Stimulated activated CD4-positive, alpha-beta T cell treated with anti-CD3 and anti-CD28 coated beads, Interleukin-15, amount 100 ng/mL, for 48 hours (primary cell): ENCODE data around the gene ZNF865.

ENCODE experiments used
- DNase-seq, 2 donors: peaks; one replicate each; pipeline ENCODE4 v3.0.0-alpha.2; 2020; ENCODE audit warnings: low read depth in 2 of 2

ZNF865 gene

DNA sequence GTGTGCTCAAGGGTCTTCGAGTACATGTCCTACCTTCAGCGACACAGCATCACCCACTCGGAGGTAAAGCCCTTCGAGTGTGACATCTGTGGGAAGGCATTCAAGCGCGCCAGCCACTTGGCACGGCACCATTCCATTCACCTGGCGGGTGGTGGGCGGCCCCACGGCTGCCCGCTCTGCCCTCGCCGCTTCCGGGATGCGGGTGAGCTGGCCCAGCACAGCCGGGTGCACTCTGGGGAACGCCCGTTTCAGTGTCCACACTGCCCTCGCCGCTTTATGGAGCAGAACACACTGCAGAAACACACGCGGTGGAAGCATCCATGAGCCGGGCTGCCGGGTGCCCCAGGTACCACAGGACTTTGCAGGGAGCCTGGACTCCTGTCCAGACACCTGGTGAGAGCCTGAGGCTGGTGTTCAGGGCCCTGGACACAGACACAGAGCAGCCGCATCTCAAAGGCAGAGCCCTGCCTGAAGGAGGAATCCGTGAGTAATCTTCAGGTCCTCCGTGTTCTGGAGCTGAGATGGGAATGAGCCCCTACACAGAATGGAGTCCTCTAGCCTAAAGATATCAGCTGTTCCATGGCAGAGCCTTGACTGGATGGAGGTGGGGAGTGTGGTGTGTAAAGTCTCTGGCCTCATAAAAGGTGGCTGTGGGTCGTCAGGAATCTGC is 39.5 kb downstream of the ZNF865 start:
- no peak for DNase-seq

GRCh38 chr19:55645512-55645881 is 40.0 kb downstream of the ZNF865 start:
- no peak for DNase-seq

DNA sequence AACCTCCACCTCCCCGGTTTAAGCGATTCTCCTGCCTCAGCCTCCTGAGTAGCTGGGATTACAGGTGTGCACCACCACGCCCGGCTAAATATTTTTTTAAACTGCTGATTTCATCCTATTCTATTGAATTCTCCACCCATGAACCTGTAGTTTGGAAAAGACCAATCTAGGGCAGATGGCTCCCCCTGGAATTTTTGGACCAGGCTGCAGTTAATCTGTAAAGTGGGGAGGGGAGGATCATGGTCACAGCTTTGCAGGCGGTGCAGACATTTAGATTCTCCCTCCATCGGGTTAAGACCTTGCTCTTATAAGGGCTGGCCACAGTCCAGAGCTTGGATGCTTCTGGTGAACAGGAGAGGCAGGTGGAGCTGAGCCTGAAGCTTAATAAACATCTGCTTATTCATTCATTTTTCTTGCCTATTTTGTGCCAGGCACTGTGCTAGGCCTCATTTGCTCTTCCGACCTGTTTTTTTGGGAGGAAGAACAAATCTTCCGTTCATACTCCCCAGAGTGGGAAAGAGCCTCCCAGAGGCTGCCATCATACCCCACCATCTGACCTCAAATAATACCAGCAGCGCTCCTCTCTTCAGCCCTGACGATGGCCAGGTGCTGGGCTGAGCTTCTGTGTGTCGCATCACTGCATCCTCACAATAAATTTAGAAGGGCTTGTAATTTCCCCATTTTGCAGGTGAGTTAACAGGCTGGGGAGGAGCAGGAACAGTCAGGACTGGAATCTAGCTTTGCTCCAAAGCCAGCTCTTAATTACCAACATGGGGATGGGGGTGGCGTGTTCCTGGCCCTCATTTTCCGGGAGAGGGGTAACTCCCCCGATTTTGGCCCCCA is 41.7 kb downstream of the ZNF865 start:
- DNase-seq: no peak

- DNase-seq: no peak
Observed at GRCh38 chr19:55647732-55648584, 42.5 kb downstream of the ZNF865 start, which contains the start of gene CCDC106. CCDC106 (plus strand) TSS chr19:55648212; CDS start chr19:55649047, 835 bp downstream.

GRCh38 chr19:55648585-55649267 is 43.3 kb downstream of the ZNF865 start:
- no peak for DNase-seq

DNA sequence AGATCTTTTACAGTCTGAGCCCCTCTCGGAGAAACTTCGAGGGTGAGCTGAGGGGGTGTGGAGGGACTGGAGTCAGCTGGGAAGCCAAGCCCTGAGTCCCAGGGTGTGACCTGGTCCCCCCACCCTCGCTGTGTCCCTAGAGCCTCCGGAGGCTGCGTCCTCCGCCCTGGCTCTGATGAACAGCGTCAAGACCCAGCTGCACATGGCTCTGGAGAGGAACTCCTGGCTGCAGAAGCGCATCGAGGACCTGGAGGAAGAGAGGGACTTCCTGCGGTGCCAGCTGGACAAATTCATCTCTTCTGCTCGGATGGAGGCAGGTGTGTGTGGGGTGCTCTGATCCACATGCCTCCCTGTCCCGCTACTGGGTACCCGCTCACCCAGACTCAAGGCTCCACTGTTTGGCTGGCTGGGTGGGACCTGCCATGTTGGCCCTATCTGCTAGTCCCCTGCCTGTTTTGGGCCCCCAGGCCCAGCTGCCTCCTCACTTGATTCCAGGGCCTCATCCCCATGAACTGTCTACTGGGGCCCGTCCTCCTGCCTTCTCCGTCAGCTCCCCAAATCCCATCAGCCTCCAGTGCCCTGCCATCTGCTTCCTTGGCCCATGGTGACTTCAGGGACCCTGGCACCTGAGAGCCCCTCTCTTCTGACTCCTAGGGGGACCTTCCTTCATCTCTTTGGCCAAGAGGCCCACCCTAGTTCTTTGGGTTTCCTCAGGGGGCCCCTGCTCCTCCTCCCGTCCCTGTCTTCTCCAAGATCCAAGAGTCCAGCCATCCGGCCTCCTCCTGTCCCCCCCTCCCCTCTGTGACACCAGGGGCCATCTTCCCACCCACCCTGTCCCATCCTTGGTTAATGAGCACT is 44.0 kb downstream of the ZNF865 start:
- DNase-seq: no peak

DNA sequence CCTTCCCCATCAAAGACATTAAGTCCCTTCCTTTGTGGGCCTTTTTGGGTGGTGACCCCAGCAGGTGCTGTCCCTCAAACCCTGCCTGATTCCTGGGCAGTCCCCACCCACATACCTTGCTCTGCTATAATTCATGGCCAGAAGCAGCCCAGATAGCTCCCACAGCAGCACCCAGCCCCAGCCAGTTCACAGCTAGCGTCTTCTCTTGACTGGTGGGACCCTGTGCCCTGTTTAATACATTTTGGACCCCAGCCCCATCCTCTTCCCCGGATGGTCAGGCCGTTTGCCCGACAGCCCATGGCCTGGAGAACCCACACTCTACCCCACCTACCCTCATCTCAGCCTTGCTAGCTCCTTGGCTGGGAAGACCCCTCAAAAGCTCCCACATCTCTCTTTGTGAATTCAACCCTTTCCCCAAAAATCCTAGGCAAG is 44.7 kb downstream of the ZNF865 start:
- no peak for DNase-seq

DNA sequence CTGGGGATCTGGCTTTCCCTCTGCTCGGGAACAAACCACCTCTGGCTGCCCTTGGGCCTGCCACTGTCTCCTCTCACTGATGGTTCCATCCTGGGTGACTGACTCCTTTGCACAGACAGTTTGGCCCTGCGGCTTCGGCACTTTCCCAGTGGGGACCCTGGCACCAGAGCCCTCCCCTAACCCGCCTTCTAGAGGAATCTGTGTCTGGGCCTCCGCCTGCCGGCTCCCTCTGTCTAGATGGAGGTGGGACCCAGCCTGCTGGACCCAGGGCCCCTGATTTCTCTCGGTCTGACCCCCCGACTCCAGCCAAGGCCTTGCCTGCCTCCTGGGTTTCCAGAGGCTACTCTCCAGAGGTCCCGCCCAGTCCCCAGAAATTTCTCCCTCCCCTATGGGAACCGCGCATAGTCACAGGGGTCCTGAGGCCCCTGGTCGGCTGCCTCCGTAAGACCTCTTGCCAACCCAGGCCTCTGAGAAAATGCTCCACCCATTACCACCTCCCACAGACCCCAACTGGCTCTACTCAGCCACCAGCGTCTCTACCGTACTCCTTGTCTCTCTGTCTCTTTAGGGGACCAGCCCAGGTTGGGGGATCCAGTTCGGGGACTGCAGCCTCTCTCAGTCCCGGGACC is 45.3 kb downstream of the ZNF865 start:
- no peak for DNase-seq

DNA sequence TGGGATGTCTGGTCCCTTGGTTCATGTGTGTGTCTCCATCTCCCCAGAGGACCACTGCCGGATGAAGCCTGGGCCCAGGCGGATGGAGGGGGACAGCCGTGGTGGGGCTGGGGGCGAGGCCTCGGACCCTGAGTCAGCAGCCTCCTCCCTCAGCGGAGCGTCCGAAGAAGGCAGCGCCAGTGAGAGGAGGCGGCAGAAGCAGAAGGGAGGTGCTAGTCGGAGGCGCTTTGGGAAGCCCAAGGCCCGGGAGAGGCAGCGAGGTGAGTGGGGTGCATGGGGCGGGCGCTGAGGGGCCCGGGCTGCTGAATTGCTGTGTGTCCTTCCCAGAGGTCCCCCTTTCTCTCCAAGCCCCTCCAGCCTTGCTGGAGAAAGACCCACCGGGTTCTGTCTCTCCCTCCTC is 45.8 kb downstream of the ZNF865 start:
- no peak for DNase-seq

DNA sequence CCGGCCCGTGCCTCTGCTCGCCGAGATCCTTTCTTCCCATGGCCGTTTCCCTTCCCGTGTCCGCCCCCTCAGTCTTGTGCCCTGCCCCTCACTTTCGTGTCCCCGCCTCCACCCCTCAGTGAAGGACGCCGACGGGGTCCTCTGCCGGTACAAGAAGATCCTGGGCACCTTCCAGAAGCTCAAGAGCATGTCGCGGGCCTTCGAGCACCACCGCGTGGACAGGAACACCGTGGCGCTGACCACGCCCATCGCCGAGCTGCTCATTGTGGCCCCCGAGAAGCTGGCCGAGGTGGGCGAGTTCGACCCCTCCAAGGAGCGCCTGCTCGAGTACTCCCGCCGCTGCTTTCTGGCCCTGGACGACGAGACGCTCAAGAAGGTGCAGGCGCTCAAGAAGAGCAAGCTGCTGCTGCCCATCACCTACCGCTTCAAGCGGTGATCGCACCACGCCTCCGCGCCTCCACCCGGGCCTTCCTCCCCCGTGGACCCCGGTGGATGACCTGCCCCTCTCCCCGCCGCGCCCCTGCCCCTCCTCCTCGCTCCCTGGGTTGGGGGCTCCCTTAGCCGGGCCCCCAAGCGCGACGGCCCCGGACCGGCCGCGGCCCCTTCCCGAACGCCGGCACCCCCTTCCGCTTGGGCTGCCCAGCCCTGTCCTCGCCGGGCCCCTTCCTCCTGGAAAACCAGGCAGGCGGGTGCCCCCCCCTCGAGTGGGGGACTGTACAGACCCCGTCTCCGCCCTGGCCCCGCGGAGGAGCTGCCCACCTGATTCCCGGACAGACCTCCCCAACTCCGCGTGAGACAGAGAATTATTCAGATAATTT is 47.1 kb downstream of the ZNF865 start:
- DNase-seq: no peak

- peak; percentile 94 for DNase-seq
Observed at GRCh38 chr19:55653651-55654322, 48.3 kb downstream of the ZNF865 start.

GRCh38 chr19:55654323-55654867 is 48.9 kb downstream of the ZNF865 start:
- DNase-seq: peak; percentile 99

DNA sequence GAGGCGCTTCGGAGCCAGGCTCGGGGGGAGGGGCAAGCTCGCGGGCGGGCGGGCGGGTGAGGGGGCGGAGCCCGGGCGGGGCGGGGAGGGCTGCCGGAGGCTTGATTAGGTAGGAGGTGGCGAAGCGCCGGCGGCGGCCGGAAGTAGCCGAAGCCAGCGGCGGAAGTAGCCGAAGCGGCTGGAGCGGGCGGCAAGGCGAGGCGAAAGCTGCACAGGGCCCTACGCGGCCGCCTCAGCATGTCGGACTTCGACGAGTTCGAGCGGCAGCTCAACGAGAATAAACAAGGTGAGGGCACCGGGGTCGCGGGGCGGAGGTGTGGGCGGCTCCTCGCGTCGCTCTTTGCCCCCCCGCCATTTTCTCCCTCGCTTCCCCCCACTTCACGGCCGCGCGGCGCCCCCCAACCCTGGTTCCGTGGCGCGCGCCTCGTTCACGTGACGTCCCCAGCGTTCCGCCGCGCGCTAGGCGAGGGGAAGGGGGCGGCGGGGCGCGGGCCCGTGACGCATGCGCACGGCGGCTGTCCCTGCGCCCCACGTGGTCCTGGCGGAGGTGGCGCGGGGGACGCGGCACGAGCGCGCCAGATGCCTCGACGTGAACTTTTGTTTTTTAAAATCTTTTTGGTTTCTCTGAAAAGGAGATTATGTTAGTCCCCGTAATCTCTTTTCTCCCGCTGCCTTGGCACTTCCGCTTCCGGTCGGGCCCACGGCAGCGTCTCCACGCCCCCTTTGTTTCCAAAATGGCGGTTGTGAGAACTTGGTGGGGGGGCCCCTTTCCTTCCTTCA is 49.6 kb downstream of the ZNF865 start, which contains the start of gene U2AF2:
U2AF2 (plus strand) TSS at position 168 of the 780 bp plus-strand sequence; CDS start at position 238, 70 bp downstream.
- peak; percentile 94 to 95 for DNase-seq

GRCh38 chr19:55655648-55656040 is 50.2 kb downstream of the ZNF865 start:
- no peak for DNase-seq

DNA sequence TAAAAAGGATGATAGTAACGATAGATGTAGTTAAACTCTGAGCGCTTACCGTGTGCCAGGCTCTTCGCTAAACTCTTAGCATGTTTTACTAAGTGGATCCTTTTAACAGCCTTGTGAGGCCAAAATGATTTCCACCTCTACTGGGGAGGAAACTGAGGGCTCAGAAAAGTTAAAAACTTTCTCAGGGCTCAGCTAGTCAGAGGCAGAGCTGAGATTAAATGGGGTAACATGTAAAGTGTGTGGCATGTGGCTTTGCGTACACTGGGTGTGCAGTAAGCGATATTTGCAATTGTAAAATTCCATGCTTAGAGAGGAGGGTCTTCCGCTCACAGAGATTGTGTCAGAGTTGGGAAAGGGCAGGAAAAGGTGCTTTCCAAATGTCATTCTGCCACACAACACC is 51.1 kb downstream of the ZNF865 start:
- no peak for DNase-seq

DNA sequence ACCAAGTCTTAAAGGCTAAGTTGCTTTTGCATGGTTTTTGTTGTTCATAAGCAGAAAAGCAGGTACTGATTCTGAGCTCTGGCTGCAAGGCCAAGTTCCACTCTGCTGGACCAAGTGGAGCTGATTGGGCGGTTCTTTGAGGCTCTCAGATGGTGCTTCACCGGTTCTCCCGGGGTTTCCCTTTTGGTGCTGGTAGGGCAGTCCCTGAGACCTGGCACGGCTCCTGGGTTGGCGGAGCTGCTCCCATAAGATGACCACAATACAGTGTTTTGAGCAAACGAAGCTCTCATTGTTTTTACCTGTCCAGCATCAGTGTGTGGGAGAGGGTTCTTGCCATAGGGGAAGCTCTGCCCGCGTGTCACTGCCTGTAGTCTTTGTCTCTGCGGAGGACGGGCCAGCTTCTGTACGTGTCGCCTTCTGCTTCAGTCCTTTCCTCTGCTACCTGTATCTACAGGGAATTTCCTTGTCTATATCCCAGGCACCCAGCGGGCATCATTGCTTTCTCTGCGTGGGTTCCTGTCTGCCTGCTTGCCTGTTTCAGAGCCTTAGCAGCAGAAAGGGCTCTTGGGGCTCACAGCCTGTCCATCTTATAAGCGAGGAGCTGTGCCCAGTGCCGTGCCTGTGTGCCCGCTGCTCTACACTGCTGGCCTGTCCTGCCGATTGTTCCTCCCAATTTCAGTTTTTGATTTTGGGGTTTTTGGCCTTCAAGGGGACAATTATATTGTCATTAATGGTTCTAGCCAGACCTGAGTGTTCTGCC is 51.7 kb downstream of the ZNF865 start:
- no peak for DNase-seq
